PFSK-1 (cell line): Measurements from ENCODE around the gene NALCN.

Source experiments
- FOXP2 ChIP-seq: optimal IDR thresholded peaks from 2 replicates; pipeline ENCODE3; 2011; ENCODE audit warnings: borderline replicate concordance, control low read depth, inconsistent platforms; ENCODE audit not compliant: insufficient read depth; ENCODE audit errors: extremely low read length, extremely low read depth
- POLR2AphosphoS5 ChIP-seq: IDR thresholded peaks from 2 replicates; pipeline ENCODE4 v1.6.1; 2012; ENCODE audit warnings: low read depth, mild to moderate bottlenecking, control low read depth, low read length, moderate library complexity
- SIN3A ChIP-seq: IDR thresholded peaks from 2 replicates; pipeline ENCODE4 v1.6.1; 2012; ENCODE audit warnings: mild to moderate bottlenecking, low read length, moderate library complexity, borderline replicate concordance; ENCODE audit not compliant: insufficient read depth
- TAF1 ChIP-seq: IDR thresholded peaks from 2 replicates; pipeline ENCODE4 v1.6.1; 2012; ENCODE audit warnings: low read length, control low read depth, borderline replicate concordance; ENCODE audit not compliant: insufficient read depth
- TF ChIP-seq, protein P1 (sequence below), 2 experiments: IDR thresholded peaks; 2 replicates each; pipeline versions ENCODE4 v1.6.1 to v1.8.0; 2011 to 2012; ENCODE audit warnings: low read depth in 2 of 2, low read length in 2 of 2, control low read depth in 1 of 2, inconsistent platforms in 1 of 2, mild to moderate bottlenecking in 1 of 2, moderate library complexity in 1 of 2; ENCODE audit not compliant: insufficient read depth in 1 of 2

NALCN gene

DNA sequence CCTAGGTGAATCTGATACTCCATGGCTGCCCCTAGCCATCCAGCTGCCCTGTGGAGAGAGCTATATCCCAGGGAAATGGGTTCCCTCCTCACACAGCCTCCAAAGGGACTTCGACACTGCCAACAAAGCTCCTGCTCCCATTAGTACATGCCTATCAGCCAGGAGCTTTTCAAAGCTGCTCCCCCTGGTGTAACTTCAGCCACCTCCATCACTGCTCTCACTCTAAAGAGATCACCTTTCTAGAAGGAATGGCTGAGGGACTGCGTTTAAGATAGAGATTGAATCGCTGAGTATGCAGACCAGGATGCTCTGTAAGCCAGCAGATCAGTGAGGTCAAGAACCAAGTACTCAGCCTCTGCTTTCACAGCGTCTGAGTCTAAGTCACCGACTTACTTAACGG, 213.7 kb downstream of the NALCN start:
- TF ChIP-seq, protein P1, sequence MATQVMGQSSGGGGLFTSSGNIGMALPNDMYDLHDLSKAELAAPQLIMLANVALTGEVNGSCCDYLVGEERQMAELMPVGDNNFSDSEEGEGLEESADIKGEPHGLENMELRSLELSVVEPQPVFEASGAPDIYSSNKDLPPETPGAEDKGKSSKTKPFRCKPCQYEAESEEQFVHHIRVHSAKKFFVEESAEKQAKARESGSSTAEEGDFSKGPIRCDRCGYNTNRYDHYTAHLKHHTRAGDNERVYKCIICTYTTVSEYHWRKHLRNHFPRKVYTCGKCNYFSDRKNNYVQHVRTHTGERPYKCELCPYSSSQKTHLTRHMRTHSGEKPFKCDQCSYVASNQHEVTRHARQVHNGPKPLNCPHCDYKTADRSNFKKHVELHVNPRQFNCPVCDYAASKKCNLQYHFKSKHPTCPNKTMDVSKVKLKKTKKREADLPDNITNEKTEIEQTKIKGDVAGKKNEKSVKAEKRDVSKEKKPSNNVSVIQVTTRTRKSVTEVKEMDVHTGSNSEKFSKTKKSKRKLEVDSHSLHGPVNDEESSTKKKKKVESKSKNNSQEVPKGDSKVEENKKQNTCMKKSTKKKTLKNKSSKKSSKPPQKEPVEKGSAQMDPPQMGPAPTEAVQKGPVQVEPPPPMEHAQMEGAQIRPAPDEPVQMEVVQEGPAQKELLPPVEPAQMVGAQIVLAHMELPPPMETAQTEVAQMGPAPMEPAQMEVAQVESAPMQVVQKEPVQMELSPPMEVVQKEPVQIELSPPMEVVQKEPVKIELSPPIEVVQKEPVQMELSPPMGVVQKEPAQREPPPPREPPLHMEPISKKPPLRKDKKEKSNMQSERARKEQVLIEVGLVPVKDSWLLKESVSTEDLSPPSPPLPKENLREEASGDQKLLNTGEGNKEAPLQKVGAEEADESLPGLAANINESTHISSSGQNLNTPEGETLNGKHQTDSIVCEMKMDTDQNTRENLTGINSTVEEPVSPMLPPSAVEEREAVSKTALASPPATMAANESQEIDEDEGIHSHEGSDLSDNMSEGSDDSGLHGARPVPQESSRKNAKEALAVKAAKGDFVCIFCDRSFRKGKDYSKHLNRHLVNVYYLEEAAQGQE (IDR thresholded peaks at IDR 0.05; ENCODE audit: insufficient read depth in 1 of 2, low read depth in 2 of 2, low read length in 2 of 2), result no peak

DNA sequence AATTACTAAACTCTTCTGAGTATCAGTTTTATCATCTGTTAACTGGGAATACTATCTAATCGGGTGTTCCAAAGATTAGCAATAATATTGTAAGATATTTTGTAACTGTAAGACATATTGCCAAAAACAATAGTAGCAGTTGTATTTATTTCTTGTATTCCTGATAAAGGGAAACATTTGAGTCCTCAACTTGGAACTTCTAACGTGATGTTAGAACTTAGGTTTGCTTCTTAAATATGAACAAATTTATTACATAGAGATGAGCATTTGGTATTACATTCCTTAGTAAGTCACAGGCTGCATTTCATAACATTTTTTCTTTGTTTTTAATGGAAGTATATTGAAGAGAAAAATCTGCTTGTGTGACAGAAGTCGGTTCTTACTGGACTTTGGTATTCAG, 225.3 kb downstream of the NALCN start:
- TF ChIP-seq FOXP2 (no peak), POLR2AphosphoS5 (no peak), TAF1 (no peak), SIN3A (no peak)
- TF ChIP-seq, protein P1 (IDR thresholded peaks at IDR 0.05; ENCODE audit: insufficient read depth in 1 of 2, low read depth in 2 of 2, low read length in 2 of 2), result no peak

DNA sequence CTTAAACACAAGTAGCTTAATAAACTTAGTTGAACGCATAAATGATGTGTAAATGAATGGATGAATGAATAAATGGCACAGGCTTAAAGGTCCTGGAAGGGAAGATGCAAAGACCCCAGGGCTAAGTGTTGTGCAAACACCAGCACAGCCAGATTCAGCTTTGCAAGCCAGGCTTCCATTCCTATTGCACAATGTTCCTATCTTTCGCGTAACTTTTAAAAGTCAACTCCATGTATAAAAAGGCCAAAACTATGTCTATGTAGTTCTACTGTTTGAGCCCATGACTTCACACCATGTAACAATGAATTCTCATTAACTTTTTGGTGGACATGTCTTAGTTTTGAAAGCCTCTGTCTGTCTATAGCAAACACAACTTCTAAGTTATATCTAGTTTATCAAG, 226.0 kb downstream of the NALCN start:
- TF ChIP-seq TAF1, result no peak
- no peak for TF ChIP-seq SIN3A
- TF ChIP-seq, protein P1 (IDR thresholded peaks at IDR 0.05; ENCODE audit: insufficient read depth in 1 of 2, low read depth in 2 of 2, low read length in 2 of 2), result no peak
- no peak for TF ChIP-seq POLR2AphosphoS5
- no peak for TF ChIP-seq FOXP2

DNA sequence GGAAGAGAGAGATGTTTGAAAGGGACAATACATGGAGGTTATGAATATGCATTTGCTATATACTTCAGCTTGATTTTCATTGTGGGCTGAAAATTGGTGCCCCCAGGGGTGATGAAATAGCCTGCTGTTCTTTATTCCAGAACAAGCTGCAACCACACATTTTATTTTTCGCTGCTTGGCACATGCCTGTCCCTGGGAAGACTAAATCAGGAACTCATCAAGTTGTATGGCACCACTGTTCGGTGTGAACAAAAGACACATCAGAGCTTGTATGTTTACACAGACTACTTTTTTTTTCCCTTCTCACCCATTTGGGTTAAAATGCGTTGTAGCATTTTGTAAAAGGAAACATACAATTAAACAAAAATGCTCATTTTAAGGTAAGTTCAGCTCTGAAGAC, 230.7 kb downstream of the NALCN start:
- no peak for TF ChIP-seq SIN3A
- TF ChIP-seq, protein P1 (IDR thresholded peaks at IDR 0.05; ENCODE audit: insufficient read depth in 1 of 2, low read depth in 2 of 2, low read length in 2 of 2), result no peak
- no peak for TF ChIP-seq FOXP2
- no peak for TF ChIP-seq POLR2AphosphoS5
- no peak for TF ChIP-seq TAF1

DNA sequence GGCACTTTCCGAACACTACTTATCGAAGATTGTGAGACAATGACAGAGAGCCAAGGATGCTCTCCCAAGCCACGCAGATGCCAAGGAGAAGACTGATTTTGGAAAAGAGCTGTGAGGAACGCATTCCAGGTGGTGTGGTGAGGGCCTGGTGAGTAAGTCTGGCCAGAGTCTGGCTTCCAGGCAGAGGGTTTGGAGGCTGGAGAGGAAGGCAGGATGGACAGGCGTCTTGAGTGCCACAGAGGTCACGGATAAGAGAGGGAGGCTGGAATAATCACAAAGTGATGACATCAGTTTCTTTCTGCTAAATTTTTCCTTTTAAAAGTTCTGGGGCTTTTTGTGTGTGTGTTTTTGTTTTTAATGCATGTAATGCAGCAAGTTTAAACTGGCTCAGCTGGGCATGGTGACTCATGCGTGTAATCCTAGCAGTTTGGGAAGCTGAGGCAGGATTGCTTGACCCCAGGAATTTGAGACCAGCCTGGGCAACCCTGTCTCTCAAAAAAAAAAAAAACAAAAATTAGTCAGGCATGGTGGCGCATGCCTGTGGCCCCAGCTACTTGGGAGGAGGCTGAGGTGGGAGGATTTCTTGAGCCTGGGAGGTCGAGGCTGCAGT, 235.1 kb downstream of the NALCN start:
- TF ChIP-seq FOXP2, result no peak
- TF ChIP-seq SIN3A, result no peak
- no peak for TF ChIP-seq POLR2AphosphoS5
- TF ChIP-seq, protein P1 (IDR thresholded peaks at IDR 0.05; ENCODE audit: insufficient read depth in 1 of 2, low read depth in 2 of 2, low read length in 2 of 2), result no peak
- TF ChIP-seq TAF1, result no peak
